HuH-7.5 (cell line): Measurements from ENCODE around the gene TRIM26.
"Not testable (repeated sequence)": the region's sequence is repeated elsewhere in the genome, so short reads cannot be mapped to it uniquely, and the experiment has no call there.

ENCODE experiments used
- DNase-seq: peaks from one replicate; pipeline ENCODE4 v3.0.0; 2011; ENCODE audit warnings: low spot score

Gene TRIM26, protein sequence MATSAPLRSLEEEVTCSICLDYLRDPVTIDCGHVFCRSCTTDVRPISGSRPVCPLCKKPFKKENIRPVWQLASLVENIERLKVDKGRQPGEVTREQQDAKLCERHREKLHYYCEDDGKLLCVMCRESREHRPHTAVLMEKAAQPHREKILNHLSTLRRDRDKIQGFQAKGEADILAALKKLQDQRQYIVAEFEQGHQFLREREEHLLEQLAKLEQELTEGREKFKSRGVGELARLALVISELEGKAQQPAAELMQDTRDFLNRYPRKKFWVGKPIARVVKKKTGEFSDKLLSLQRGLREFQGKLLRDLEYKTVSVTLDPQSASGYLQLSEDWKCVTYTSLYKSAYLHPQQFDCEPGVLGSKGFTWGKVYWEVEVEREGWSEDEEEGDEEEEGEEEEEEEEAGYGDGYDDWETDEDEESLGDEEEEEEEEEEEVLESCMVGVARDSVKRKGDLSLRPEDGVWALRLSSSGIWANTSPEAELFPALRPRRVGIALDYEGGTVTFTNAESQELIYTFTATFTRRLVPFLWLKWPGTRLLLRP

DNA sequence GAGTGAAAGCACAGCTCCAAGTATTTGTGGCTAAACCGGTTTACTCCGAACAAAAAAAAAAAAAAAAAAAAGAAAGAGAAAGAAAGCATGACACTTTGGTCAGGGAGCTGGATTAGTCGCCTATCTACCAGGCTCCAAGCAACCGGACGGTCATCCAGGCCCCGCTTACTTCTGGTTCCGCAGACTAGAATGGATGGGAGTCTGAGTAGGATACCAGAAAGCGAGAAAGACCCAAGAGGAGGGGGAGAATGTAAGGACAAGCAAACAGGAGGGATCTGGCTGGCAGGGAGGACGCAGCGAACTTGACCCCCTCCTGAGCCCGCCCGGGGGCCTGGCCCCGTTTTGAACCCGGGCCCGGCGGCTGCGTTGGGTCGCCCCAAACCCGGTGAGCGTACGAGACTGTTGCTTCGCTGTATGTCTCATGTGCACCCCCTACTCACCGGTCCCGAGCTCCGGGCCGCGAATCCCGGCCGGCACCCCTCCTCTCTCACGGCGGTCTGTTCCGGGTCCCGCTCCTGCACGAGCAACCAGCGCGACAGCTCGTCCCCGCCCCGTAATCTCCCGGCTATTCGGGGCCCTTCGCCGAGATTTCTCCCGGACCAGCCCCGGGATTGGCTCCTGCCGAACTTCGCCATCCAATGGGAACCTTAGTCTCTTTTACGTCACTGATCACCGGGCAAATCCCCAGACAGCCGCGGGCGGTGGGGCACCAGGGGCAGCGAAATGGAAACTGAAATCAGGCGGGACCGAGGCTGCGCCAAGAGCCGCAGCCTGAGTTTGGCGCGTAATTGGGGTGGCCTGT lies at the start of gene TRIM26:
Gene TRIM26, minus strand, starts transcription at position 542 of the 802 bp plus-strand sequence. CDS start 14,303 bp downstream, outside the sequence.
- DNase-seq = peak; percentile 91

GRCh38 chr6:30260036-30260504 lies 46.9 kb upstream of the TRIM26 start:
- DNase-seq = no peak

DNA sequence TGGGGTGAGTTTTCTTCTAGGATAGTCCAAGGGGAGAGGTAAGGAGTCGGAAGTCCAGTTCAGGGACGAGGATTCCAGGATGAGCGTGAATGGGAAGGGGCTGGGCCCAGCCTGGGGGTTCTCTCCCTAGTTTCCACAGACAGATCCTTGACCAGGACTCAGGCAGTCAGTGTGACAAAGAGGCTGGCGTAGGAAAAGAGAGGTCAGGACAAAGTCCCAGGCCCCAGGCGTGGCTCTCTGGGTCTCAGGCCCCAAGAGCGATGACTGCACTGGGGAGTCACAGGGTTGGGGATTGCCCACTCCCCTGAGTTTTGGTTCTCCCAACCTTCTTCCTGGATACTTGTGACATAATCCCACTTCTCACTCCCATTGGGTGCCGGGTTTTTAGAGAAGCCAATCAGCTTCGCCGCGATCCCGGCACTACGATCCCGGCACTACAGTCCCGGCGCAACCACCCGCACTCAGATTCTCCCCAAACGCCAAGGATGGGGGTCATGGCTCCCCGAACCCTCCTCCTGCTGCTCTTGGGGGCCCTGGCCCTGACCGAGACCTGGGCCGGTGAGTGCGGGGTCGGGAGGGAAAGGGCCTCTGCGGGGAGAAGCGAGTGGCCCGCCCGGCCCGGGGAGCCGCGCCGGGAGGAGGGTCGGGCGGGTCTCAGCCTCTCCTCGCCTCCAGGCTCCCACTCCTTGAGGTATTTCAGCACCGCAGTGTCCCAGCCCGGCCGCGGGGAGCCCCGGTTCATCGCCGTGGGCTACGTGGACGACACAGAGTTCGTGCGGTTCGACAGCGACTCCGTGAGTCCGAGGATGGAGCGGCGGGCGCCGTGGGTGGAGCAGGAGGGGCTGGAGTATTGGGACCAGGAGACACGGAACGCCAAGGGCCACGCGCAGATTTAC lies 46.2 kb upstream of the TRIM26 start:
- peak; percentile 59 for DNase-seq

GRCh38 chr6:30258204-30258603 lies 45.0 kb upstream of the TRIM26 start:
- DNase-seq = no peak

- not testable (repeated sequence) for DNase-seq
Measured at GRCh38 chr6:30252417-30252816, 39.2 kb upstream of the TRIM26 start.

GRCh38 chr6:30244560-30244959 lies 31.4 kb upstream of the TRIM26 start:
- DNase-seq = no peak

GRCh38 chr6:30238178-30238795 lies 25.1 kb upstream of the TRIM26 start:
- DNase-seq = no peak

DNA sequence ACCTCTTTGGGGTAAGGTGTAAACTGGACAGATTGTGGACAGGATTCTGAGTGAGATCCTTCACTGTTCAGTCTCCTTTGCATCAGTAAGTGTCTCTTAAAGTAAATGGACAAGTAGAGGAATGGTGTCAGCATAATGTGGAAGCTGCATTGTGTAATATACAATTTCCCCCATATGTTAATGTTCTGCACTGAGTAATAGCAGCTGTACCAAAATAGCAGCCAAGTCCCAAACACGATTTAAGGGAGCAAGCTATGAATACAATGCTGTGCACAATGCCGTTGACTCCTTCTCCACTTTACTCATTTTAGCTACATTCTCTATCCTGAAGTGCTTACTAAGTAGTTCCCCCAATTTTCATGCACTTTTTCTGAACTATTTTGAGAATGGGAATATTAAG lies 21.1 kb upstream of the TRIM26 start:
- DNase-seq = no peak

GRCh38 chr6:30231067-30231466 lies 17.9 kb upstream of the TRIM26 start:
- DNase-seq = no peak

- no peak for DNase-seq
Measured at GRCh38 chr6:30227763-30228487, 14.7 kb upstream of the TRIM26 start.

- no peak for DNase-seq
Measured at GRCh38 chr6:30227242-30227722, 14.1 kb upstream of the TRIM26 start.

- no peak for DNase-seq
Measured at GRCh38 chr6:30223339-30223738, 10.1 kb upstream of the TRIM26 start.

DNA sequence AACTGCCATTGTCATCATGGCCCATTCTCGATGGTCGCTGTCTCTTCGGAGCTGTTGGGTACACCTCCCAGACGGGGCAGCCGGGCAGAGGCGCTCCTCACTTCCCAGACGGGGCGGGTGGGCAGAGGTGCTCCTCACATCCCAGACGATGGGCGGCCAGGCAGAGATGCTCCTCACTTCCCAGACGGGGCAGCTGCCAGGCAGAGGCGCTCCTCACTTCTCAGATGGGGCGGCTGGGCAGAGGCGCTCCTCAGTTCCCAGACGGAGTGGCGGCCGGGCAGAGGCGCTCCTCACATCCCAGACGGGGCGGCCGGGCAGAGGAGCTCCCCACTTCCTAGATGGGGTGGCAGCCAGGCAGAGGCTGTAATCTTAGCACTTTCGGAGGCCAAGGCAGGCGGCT lies 8.8 kb upstream of the TRIM26 start:
- not testable (repeated sequence) for DNase-seq

DNA sequence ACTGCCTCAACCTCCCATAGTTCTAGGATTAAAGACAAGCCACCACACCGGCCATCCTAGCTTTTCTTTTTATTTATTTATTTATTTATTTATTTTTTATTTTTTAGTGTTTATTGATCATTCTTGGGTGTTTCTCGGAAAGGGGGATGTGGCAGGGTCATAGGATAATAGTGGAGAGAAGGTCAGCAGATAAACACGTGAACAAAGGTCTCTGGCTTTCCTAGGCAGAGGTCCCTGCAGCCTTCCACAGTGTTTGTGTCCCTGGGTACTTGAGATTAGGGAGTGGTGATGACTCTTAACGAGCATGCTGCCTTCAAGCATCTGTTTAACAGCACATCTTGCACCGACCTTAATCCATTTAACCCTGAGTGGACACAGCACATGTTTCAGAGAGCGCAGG lies 8.2 kb upstream of the TRIM26 start:
- not testable (repeated sequence) for DNase-seq

DNA sequence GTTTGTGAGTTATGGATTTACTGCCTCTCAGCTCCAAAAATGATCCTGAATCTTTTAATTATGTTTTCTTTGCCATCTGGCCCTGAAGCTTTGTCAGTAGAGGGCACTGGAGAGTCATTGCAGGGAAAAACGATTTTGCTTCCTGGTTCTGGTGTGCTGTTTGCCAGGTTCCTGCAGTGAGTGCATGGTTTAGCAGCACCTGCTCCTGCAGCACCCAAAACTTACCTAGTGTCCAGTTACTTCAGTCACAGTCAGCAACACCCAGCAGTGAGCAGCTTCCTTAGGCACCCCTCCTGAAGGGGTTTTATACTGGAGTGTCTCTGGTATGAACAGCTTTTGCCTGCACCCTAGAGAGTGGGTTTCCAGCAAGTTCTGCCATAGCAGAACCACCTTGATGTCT lies 6.0 kb upstream of the TRIM26 start:
- DNase-seq = peak; percentile 37

DNA sequence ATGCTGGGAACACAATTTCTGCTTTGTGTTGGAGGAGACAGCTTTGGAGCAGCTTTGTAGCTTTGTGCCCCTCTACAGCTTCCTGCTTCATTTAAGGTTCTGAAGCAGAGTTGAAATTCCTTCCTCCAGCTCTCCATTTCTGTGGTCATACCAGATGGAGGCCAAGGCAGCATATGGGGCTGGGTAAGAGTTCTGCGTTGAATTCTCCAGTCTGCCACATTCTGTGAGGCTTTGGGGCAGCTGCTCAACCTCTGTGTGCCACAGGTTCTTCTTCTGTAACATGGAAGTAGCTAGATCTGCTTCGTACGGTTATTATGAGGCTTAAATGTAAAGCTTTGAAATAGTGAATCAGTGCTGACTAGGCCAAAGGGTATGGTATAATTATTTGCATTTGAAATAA lies 2.9 kb upstream of the TRIM26 start:
- DNase-seq = no peak

GRCh38 chr6:30214657-30214982 lies 1.4 kb upstream of the TRIM26 start:
- no peak for DNase-seq

- peak; percentile 48 for DNase-seq
Measured at GRCh38 chr6:30213957-30214656, 901 bp upstream of the TRIM26 start.

DNA sequence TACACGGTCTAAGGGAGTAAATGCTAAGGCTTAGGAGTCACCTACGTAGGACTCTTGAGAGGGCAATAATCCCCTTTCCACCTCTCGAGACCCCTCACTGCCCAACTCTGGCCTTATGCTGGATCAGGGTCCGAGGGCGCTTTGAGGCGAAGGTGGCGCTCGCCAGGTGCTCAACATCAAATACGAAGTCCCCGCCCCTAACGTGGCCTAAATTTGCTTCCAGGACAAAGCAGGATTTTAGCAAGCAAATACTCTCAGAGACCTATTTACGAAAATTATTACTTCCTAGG lies 406 bp upstream of the TRIM26 start:
- DNase-seq = no peak

DNA sequence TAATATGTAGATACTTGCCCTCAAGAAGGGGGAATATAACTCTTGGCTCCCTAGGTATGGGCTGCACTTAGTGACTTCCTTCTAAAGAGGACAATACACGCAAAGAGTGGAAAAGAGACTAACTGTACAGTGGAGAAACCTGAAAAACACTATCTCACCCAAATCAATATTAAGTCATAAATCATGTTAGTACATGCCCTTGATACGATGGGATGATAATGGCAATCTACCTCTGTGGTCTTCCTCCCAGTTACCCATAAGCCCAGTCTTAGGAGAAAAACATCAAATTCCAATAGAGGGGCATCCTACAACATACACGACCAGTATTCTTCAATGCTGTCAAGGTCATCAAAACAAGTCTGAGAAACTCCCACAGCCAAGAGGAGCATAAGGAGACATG lies 1.3 kb downstream of the TRIM26 start:
- DNase-seq = no peak
